Frontal cortex (tissue), 4 donors: ENCODE data around the gene SRGAP3. TPM values are rescaled to one million over a fixed set of nuclear protein-coding genes. Genes with fewer than 3 reads are reported as not detected.
"Not testable (repeated sequence)": the region's sequence is repeated elsewhere in the genome, so short reads cannot be mapped to it uniquely, and the experiment has no call there.

Experiments
- DNase-seq, 2 donors: peaks; one replicate each; pipeline ENCODE4 v3.0.0; 2012; ENCODE audit warnings: low spot score in 2 of 2
- FAIRE-seq: peaks from 2 replicates; lab custom pipeline; 2012; peaks lifted over from hg19 to GRCh38; lab: Jason Lieb, UNC
- total RNA-seq: library from RNA; depleted of rRNA; stranded (reverse); fragments of >200 nt; gene quantifications from one replicate; pipeline ENCODE4 v1.2.3, GENCODE V29; 2014
- donor health status: control.
- donor health status: control.
- donor health status: control.

The SRGAP3 gene
- total RNA-seq, 1 donor from 2014 or later: 58.3 TPM

DNA sequence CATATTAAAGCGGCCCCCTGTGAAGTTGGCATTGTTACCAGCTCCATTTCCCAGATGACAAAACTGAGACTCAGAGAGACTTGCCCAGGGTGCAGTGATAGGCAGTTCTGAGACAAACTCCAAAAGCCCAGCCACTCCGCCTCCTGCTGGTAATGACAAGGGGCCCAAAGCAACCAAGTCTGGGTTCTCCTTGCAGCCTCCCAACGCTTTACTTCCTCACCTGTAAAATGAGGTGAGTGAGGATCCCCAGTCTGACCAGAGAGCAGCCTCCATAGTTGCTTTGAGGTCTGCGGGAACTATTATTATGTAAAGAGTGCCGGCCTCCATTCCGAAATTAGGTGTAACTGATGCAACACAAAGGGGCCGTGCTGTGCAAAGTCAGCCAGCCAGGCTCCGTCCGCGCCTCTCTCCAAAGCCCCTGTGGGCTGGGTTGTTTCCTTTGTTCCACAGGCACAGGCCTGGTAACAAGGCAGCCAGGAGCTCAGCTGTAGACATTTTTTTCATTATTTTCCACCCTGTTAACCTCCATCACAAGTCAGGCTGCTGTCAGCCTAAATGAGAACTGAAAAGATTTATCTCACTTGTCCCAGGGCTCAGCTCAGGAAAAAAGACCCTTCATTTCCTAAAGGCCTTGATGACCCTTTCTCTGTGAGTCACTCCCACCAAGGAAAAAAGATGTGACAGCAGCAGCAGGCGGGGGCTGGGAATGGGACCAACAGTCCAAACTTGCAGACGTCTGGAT is 147.0 kb downstream of the SRGAP3 start:
- FAIRE-seq: no peak
- DNase-seq: no peak

DNA sequence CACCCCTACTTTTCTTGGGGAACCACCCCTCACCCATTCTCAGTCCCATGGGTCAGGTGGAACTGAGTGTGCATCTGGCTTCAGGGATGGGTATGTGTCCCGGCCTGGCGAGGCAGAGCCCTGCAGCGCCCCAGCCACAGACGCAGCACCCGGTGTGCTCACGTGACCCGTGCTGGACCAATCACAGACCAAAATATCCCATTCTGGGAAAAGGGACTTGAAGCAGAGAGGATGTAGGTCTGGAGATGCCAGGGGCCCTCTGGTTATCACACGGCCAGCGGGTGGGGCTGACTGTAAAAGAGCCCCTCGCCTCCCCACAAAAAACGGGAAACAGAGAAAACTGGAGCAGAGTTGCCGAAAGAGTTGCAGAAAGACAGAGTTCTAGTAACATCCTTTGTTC is 148.2 kb downstream of the SRGAP3 start:
- no peak for FAIRE-seq
- peak in 1 of 2 donors; percentile 41 for DNase-seq

DNA sequence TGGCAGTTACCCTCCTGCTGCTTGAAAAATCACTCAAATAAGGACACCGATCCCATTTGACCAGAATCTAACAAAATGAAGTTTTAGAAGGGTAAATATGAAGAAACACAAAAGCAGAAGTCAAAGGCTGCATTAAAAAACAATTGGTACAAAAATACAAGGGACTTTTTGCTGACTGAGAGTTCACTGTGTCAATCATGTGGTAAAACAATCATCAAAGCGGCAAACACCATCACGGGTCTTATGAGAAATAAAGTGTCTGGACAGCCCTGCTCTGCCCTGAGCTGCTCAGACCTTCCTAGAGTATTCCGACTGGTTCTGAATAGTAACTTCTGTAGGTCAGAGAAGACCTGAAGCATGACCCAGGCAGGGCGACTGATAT is 148.9 kb downstream of the SRGAP3 start:
- DNase-seq: no peak
- FAIRE-seq: no peak

DNA sequence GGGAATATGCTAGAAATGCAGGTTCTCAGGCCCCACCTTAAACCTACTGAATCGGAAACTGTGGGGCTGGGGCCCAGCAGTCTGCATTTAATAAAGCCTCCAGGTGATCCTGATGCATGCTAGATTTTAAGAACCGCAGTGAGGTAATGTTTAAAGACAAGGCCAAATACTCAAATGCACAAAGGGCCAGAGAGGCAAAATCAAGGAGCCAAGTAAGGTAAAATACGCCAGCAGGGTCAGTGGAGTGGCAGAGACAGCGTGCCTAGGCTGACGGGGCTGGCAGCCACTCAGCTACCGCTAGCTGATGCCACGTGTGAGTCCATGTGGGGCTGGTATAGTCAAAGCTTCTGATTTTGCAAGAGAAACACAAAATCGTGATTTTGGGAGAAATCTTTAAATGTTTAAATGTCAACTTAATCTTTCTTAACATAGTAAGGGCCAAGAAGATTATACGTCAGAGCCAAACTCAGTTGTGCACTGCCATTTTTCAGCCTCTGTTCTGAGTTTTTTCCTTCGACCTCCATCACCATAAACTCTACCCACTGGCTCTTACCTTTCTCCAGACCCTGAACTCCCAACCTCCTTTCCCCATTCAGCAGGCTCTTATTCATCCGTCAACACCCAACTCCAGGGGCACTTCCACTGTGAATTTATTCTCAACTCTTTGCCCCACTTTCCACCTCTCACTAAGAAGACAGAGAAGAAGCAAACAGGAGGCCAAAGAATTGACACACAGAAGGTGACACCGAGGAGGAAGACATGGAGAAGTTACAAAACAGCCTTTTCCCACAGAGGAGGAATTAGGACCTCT is 149.5 kb downstream of the SRGAP3 start:
- FAIRE-seq: no peak
- DNase-seq: no peak

DNA sequence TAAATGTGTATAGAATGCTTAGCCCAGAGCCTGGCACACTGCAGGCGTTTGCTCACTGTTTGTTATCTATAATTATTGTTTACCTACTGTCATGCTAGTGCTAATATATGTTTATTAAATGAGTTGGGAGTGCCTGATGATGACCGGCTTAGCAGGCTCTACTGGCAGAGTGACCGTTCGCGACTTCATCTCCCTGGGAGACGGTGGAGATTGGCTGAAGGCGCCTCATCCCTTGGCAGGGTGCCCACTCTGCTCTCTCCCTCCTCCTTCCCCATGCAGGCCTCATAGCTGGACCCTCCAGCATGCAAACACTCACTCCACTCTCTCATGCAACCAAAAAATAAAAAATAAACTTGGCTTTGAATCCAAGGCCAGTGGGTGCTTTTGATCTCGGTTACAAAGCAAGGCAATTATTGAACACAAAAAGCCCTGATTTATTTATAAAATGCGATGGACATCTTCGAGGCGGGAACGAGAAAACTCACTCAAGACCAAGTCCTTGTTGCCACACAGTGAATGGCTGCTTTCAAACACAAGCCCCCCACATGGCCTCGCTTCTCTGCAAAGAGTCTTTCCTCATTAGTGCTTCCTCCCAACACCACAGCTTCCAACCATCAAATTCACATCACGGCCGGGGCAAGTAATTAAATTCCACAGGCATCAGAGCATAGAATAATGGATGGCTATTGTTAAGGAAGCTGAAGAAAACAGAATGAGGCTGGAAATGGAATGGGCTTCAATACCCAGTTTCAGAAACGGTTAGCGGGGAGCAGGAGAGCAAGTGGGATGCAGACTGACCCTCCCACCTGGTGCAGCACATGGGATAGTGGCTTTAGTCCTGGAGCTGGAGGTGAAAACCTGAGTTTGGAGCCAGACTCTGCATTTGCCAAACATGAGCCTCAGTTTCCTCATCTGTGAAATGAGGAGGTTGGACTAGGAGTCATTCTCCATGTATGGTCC is 150.4 kb downstream of the SRGAP3 start:
- DNase-seq: peak; percentile 46
- FAIRE-seq: no peak

DNA sequence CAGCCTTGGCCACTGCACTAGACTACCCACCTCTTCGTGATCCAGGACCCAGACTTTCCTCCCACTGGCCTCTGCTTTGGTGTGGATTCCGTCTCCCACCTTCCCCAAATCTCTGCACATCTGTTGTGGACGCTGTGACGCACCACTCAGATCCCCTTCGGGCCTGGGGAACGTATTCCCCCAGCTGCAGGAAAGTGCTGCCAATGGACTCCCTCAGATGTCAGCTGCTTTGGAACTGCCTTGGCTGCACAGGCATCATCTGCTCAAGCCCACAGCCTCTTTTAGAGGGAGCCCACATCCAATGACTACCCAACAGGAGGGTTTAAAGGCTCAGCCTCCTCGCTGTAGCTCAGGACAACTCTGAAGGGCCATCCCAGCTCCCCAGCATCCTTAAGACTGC is 152.0 kb downstream of the SRGAP3 start:
- FAIRE-seq (no peak), DNase-seq (no peak)

DNA sequence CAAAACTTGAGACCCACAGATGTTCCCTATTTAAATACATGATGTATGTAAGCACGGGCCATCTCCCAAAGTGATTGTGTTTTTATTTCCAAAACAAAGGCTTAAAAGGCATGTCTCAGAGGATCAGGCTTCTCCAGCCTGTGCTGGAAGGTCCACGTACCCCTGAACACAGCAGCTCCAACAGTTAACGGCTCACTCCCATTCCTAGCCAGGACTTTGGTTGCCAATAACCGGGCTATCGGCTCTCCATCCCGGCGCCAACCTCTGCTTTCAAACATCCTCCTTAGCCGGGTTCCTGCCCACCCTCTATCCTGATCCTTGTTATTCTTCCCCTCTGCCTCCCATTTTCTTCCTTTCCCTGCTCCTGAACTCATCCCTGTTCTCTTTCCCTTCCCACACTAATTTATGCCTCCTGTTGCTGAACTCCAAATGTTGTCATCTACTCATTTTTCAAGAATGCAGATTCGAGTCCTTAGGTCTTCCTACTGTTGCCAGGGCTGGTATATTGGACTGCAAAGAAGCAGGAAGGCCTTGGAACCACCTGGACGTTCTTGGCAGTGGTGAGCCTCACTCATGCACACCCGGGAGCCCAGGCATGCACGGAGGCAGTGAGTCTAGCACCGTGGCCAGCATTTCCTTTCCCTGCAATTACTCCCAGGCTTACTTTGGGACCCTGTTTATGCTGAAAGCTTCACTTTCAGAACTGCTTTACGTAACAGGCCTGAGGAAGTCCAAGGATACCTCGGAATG is 157.8 kb downstream of the SRGAP3 start:
- DNase-seq (no peak), FAIRE-seq (no peak)

DNA sequence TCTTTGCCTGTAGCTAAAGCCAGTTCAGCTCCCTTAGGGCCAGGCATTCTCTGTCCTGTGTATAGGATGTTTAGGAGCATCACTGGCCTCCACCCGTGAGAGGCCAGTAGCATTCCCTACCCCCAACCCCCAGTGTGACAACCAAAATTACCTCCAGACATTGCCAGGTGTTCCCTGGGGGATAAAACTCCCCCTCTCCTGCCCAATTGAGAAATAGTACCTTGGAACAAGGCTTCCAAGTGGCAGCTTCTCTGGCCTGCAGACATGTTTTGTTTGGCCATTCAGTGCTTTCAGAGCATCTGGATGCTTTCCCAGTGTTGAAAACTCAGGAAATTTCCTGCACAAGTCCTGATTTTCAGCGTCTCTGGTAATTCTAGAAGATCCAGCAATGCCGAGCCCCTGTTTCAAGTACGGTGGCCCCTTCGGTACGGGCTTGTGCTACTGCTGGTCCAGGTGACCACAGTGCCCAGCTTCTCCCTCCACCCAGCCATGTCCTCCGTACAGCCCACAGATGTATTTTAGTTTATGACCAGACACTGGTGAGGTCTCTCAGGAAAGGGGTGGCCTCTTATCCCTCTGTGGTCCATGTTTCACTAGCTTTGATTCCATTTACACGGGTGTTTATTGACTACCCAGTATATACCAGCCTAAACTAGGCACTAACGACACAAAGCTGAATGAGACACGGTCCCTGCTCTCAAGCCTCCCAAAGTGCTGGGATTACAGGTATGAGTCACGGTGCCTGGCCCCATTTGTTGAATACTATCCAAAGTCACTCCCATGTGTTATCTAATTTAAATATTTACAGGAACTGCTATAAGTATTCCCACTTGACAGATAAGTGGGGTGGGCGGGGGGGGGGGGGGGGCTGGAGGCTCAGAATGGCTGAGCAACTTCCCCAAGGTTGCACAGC is 160.7 kb downstream of the SRGAP3 start:
- FAIRE-seq (no peak), DNase-seq (no peak)

DNA sequence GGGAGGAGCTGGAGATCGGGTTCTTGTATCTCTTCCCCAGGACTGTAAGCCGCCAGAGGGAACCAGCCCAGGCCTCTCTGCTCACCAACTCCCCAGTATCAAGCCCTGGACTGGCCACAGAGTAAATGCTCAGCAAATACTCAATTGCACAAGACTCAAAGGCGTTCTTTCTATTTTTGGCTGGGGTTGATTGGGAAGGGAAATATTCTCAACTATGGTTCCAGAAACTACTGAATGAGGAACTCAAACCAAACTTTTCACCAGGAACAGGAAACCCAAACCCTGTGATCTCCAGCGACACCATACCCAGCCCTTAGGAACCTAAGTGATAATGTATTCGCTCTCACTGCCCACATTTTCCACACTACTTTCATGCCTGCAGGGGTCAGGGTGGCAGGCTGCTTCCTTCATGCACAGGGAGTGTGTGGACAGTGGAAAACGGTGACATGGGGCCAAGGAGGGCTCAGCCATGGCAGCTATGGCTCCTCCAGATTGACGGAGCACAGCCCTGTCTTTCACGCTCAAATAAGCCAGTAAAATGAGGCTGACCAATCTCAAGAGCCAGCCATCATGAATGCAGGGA is 161.5 kb downstream of the SRGAP3 start:
- FAIRE-seq (no peak), DNase-seq (no peak)

DNA sequence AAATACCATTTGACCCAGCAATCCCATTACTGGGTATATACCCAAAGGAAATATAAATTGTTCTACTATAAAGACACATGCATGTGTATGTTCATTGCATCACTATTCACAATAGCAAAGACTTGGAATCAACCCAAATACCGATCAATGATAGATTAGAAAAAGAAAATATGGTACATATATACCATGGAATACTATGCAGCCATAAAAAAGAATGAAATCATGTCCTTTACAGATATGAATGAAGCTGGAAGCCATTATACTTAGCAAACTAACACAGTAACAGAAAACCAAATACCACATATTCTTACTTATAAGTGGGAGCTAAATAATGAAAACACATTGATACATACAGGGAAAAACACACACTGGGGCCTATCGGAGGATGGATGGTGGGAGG is 164.0 kb downstream of the SRGAP3 start:
- not testable (repeated sequence) for DNase-seq, FAIRE-seq

DNA sequence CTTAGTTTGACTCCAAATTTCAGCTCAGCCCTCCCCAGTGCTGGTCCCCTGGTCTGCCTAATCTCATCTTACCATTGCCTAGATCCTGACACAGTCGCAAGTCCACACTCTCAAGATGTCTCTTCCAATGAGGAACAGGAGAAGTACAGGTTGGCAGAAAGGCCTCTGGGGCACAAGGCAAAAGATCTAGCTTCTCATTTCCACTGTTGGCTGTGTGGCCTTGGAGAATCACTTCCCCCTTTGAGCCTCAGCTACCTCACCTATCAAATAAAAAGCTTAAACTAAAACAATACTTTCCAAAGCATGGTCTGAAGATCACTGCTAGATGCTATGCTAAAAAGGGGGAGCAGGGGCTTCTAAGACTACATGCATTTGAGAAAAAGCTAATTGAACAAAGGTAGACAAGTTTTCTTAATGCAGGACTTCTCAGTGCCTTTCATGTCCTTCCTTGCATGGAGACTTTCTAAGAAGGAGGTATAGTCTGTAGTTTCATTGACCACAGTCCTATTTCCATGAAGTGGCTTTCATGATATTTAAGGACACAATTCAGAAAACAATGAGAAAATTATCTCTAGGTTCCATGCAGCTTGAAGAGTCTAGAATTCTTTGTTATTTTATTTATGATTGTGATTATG is 168.1 kb downstream of the SRGAP3 start:
- DNase-seq: no peak
- FAIRE-seq: no peak

DNA sequence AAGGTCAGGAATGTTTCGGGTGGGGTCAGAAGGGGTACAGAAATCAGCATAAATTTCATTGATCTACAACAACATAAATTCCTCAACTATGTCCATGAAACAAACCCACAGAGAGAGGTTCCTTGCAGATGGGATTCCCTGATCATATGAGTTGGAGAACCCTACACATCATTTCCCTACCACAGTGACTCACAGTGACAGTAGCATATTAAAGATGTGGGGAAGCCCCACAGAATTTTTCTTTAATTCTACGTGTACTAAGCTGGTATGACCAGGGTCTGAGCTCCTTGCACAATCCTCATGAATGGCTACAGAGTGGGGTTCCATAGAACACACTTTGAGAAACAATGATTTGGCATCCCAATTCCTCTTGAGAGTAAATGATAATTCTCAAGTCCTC is 169.3 kb downstream of the SRGAP3 start:
- no peak for DNase-seq
- no peak for FAIRE-seq

DNA sequence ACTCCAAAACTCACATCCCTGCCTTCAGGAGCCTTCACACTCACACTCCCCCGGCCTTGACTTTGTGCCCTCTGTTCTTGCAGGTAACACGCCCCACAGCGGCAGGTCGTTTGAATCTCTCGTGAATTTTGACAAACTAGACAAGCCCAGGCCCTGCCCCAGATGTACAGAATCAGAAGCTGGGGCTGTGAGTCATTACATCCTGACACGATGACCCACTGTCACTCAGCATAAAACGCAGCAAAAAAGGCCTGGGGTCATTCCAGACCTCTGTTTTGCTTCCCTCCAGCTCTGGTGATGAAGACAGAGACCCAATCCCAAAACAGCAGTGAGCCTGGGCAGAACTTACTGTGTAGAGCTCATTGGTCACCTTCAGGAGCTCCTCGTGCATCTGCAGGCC is 169.8 kb downstream of the SRGAP3 start:
- DNase-seq (no peak), FAIRE-seq (no peak)

DNA sequence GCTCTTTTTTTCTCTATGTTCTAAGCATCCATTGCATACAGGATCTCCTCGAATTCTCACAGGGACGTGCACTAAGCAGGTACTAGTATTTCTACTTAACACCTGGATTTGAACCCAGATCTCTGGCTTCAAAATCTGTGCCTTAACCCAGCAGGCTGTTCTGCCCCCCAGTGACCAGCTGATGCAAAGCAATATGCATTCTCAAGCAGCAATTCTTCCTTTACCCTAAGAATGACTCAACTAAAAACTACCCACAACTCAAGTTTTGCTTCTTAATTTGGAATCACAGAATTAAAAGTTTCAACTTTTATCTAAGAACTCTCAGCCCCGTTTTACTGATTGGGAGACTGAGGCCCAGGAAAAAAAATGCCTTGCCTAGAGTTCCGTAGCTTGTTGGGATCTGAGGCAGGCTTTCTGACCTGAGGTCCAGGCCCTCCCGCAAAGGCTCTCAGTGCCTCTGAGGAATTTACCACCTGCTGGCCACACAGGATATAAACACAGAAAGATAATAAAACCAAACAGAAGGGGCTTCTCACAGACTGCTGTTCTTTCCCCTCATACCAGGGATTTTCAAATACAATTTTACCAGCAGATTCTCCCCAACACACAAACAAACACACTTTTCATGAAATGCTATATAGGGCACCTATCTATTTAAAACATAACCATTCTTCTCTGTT is 170.7 kb downstream of the SRGAP3 start:
- FAIRE-seq (no peak), DNase-seq (no peak)

DNA sequence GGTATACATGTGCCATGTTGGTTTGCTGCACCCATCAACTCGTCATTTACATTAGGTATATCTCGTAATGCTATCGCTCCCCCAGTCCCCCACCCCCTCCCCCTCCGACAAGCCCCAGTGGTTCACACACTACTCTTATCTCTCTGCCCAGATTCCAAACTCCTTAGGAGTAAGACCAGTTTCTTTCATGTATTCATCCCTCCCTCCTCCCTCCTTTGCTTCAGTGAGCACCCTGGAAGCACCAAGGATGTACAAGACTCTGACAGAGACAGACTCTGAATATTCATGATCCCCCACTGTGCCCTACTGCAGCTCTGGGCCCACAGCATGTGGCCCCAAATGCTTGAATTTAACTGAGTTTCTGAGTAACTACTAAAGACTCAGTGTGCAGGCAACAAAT is 172.4 kb downstream of the SRGAP3 start:
- FAIRE-seq (no peak), DNase-seq (no peak)

DNA sequence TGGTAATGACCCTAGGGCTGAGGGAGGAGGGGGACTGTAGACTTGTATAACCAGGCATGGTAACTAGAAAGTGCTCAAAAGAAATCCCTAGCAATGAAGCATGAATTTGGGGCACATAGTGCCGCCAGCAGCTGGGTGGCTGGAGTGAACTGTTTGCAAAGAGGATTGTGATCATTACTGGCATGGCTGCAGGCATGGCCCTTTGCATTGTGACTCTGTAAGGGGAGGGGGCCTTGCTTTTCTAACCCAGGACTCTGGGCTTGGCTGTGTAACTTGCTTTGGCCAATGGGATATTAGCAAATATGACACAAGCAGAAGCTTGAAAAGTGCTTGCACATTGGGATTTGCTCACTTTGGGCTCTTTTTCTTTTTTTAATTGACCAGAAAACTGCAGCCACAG is 173.7 kb downstream of the SRGAP3 start:
- no peak for DNase-seq

DNA sequence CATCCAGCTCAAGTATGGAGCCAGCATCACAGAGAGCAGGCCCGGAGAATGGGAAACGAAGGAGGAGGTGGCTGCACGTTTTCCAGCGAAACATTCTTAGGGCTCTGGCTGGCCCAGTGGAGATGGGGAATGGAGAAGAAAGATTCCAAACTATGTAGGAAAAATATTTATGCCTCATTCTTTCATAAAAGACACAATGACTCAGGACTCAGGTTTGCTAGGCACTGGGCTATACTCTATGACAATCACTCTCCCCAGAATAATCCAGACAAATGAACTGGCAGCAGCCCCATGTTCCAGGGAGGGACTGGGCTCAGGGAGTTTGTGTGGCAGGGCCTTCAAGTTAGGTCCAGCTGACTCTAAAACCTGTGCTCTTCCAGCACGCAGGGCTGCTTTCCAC is 175.4 kb downstream of the SRGAP3 start:
- FAIRE-seq (no peak), DNase-seq (no peak)

More for the DNA sequence above, 173.7 kb downstream of the SRGAP3 start:
- no peak for FAIRE-seq
